ENCODE results near the gene DNASE1L1. TPM values are rescaled to one million over a fixed set of nuclear protein-coding genes. Genes with fewer than 3 reads are reported as not detected.
"Not testable (repeated sequence)": the region's sequence is repeated elsewhere in the genome, so short reads cannot be mapped to it uniquely, and the experiment has no call there.

Gene DNASE1L1
- polyA plus RNA-seq, 1 of the 3 experiments (the other 2 are of a cell fraction), result 18.2 TPM

DNA sequence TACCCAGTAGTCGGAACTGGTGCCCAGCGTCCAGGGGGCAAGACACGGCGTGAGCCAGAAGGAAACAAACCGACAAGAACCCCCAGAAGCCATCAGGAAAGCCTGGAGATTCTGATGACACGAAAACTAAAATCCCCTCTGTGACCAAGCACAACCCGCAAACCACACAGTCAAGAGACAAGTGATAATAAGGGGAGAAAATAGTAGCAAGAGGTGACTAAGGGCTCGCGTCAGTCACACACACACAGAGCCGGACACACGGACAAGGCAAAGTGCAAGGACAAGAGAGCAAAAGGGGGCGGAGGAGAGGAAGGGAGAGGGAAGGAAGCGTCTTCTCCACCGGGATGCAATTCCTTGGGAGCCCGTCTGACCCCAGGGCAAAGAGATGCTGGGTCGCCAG lies 20.4 kb downstream of the DNASE1L1 start:
- H3K79me2 ChIP-seq (ENCODE audit: insufficient read depth); H3K27ac ChIP-seq (ENCODE audit: low read depth in 2 of 2, low read length in 1 of 2); H3K36me3 ChIP-seq (replicated peaks in 1 of 2; ENCODE audit: control insufficient read depth in 1 of 2, insufficient read depth in 2 of 2, low read length in 1 of 2); H3K4me1 ChIP-seq (ENCODE audit: control insufficient read depth in 1 of 2, insufficient read depth in 2 of 2, low read depth in 1 of 2, low read length in 1 of 2); H3K9me2 ChIP-seq; H3K9ac ChIP-seq; H4K20me1 ChIP-seq (ENCODE audit: insufficient read depth); CTCF ChIA-PET; H3K4me2 ChIP-seq; H3K27me3 ChIP-seq (ENCODE audit: insufficient read depth); H2AFZ ChIP-seq (ENCODE audit: low read depth); H3F3A ChIP-seq (replicated peaks; ENCODE audit: insufficient read depth); H3K9me3 ChIP-seq; POLR2A ChIA-PET; DNase-seq; H3K4me3 ChIP-seq (ENCODE audit: low read depth in 2 of 2, low read length in 1 of 2): not testable (repeated sequence)
- no CpG with 5 or more reads among the region's 16 CpGs for WGBS (ENCODE audit: low lambda C conversion rate)

DNA sequence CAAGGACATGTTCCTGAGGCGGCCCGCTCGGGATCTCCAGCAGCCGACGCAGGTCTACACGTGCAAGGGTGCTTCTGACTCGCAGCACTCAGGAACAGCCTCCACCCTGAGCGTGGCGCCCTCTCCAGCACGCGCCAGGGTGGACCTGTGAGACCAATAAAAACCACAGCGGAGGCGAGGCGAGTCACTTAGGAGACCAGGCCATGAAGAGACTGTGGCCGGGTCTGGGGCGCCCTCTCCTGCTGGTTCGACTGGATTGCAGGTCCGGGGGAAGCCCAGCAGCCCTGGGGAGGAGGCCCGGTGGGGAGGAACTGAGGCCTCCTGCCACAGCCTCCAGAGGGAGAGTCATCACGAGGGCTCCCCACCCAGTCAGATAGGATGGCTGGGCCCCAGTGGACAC lies 21.0 kb downstream of the DNASE1L1 start:
- CTCF ChIA-PET, result not testable (repeated sequence)

DNA sequence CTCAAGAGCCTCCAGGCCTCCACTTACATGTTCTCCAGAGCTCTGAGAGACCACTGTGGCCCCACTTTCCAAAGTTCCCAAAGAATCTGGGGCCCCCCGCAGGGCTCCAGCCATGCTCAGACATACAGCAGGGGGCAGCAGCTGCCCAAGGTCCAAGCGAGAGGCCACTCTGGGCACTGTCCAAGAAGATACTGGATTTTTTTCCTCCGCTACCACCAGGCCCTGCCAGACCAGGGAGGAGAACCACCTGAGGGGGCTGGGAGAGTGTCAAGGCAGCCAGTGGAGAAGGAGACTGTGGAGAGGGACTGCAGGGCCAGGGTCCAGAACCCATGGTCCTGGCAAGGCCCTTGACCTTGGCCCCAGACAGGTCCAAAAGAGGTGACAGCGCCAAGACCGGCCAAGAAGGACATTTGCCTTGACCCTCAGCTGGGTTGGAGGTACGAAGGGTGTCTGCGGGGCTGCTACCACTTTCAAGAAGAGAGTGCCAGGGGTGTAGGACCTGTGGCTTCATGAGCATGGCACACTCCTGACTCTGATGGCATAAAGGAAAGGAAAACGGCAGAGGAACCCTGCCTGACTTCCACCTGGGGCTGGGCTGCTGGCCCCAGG lies 24.7 kb downstream of the DNASE1L1 start:
- TF ChIP-seq, protein P1, sequence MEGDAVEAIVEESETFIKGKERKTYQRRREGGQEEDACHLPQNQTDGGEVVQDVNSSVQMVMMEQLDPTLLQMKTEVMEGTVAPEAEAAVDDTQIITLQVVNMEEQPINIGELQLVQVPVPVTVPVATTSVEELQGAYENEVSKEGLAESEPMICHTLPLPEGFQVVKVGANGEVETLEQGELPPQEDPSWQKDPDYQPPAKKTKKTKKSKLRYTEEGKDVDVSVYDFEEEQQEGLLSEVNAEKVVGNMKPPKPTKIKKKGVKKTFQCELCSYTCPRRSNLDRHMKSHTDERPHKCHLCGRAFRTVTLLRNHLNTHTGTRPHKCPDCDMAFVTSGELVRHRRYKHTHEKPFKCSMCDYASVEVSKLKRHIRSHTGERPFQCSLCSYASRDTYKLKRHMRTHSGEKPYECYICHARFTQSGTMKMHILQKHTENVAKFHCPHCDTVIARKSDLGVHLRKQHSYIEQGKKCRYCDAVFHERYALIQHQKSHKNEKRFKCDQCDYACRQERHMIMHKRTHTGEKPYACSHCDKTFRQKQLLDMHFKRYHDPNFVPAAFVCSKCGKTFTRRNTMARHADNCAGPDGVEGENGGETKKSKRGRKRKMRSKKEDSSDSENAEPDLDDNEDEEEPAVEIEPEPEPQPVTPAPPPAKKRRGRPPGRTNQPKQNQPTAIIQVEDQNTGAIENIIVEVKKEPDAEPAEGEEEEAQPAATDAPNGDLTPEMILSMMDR (IDR thresholded peaks at IDR 0.05), result peak; percentile 51
- peak; percentile 44 for TF ChIP-seq RAD21 (IDR thresholded peaks at IDR 0.05; ENCODE audit: low read length)
- no peak for TF ChIP-seq TAF1 (IDR thresholded peaks at IDR 0.05; ENCODE audit: borderline replicate concordance, low read depth, low read length)
- WGBS (ENCODE audit: low lambda C conversion rate), result 57% methylated on average over 4 of the region's 8 CpGs
- no peaks in the 10 kb centered on the region for H3K9me2 ChIP-seq
- H3K4me3 ChIP-seq (ENCODE audit: low read depth in 2 of 2, low read length in 1 of 2), result no peak overlapping the region
- peaks cover 6% of the 10 kb centered on the region for H3F3A ChIP-seq (replicated peaks; ENCODE audit: insufficient read depth)
- H3K9ac ChIP-seq, result no peak overlapping the region
- H3K27ac ChIP-seq (ENCODE audit: low read depth in 2 of 2, low read length in 1 of 2), result no peak overlapping the region
- ChIA-PET POLR2A (interaction anchor here (0.9 kb wide), 1 partner anchor 75 kb away, joined by 3 read pairs; no protein-coding TSS in a partner anchor), CTCF (interaction anchor here (0.9 to 1.4 kb wide), 3 partner anchors 10 to 150 kb away, joined by 3 to 5 read pairs (median 3); no protein-coding TSS in a partner anchor)
- peaks cover 0 to 17% of the 10 kb centered on the region in 2 experiments; a peak in 1 of 4 replicates for H3K4me1 ChIP-seq (ENCODE audit: control insufficient read depth in 1 of 2, insufficient read depth in 2 of 2, low read depth in 1 of 2, low read length in 1 of 2)
- DNase-seq, result peak; percentile 53
- peaks cover 22% of the 10 kb centered on the region for H3K79me2 ChIP-seq (ENCODE audit: insufficient read depth)
- no peaks in the 10 kb centered on the region for H3K36me3 ChIP-seq (replicated peaks in 1 of 2; ENCODE audit: control insufficient read depth in 1 of 2, insufficient read depth in 2 of 2, low read length in 1 of 2)
- no peaks in the 10 kb centered on the region for H3K9me3 ChIP-seq
- H4K20me1 ChIP-seq (ENCODE audit: insufficient read depth), result no peaks in the 10 kb centered on the region
- H3K4me2 ChIP-seq, result no peak overlapping the region
- no peak overlapping the region for H2AFZ ChIP-seq (ENCODE audit: low read depth)
- H3K27me3 ChIP-seq (ENCODE audit: insufficient read depth), result no peaks in the 10 kb centered on the region; the same call in 1 of the 2 replicates

More for the DNA sequence above, 21.0 kb downstream of the DNASE1L1 start:
- H3K4me2 ChIP-seq; POLR2A ChIA-PET; H3K36me3 ChIP-seq (replicated peaks in 1 of 2; ENCODE audit: control insufficient read depth in 1 of 2, insufficient read depth in 2 of 2, low read length in 1 of 2); H3K79me2 ChIP-seq (ENCODE audit: insufficient read depth); H3K9ac ChIP-seq; H3K4me3 ChIP-seq (ENCODE audit: low read depth in 2 of 2, low read length in 1 of 2); H3K4me1 ChIP-seq (ENCODE audit: control insufficient read depth in 1 of 2, insufficient read depth in 2 of 2, low read depth in 1 of 2, low read length in 1 of 2); H3K27ac ChIP-seq (ENCODE audit: low read depth in 2 of 2, low read length in 1 of 2); H3F3A ChIP-seq (replicated peaks; ENCODE audit: insufficient read depth); H3K9me3 ChIP-seq; DNase-seq; H3K9me2 ChIP-seq; H2AFZ ChIP-seq (ENCODE audit: low read depth); H3K27me3 ChIP-seq (ENCODE audit: insufficient read depth); H4K20me1 ChIP-seq (ENCODE audit: insufficient read depth): not testable (repeated sequence)
- no CpG with 5 or more reads among the region's 20 CpGs for WGBS (ENCODE audit: low lambda C conversion rate)

Measured in SK-N-SH (cell line).